ENCODE data around the gene DGKI. TPM values are rescaled to one million over a fixed set of nuclear protein-coding genes. Genes with fewer than 3 reads are reported as not detected.
A peak's percentile ranks its signal among the peaks of the same experiment; 100 is the strongest.

DGKI gene
- total and polyA plus RNA-seq, 2 of the 4 experiments (the other 2 are of a cell fraction): 3.9 to 15.8 TPM

- H4K91ac ChIP-seq (ENCODE audit: insufficient read depth, low read depth, low read length): no peak overlapping the region
- no peaks in the 10 kb centered on the region for H4K20me1 ChIP-seq (ENCODE audit: insufficient read depth, low read length)
- 81% methylated on average over 4 of the region's 5 CpGs; no CpG with 5 or more reads in 1 of the 2 experiments for WGBS, 2 experiments (ENCODE audit: extremely low coverage in 2 of 2, insufficient read length in 1 of 2)
Observed at GRCh38 chr7:137606061-137606674, 240.6 kb downstream of the DGKI start.

More at GRCh38 chr7:137606061-137606674, 240.6 kb downstream of the DGKI start:
- Histone ChIP-seq H2BK15ac (ENCODE audit: low read depth, low read length) (no peak overlapping the region), H3K9me3 (ENCODE audit: control insufficient read depth, insufficient read depth, low read length) (no peaks in the 10 kb centered on the region), H2AK9ac (replicated peaks; ENCODE audit: low read depth, low read length, poor library complexity) (no peak overlapping the region), H3K4me3 (ENCODE audit: insufficient read depth, low read depth, low read length) (no peak overlapping the region), H3K18ac (ENCODE audit: low read depth, low read length) (no peak overlapping the region), H2BK20ac (ENCODE audit: low read depth, low read length) (no peak overlapping the region), H3K4ac (ENCODE audit: low read depth, low read length) (no peak overlapping the region), H2AK5ac (ENCODE audit: low read depth, low read length) (no peak overlapping the region), H3K79me1 (ENCODE audit: low read depth in 1 of 2, low read length in 2 of 2) (no peaks in the 10 kb centered on the region), H3K36me3 (ENCODE audit: control insufficient read depth, insufficient read depth, low read length) (no peaks in the 10 kb centered on the region), H3K56ac (ENCODE audit: extremely low read depth, insufficient read depth, low read length) (no peak overlapping the region), H2BK5ac (ENCODE audit: low read depth, low read length, poor library complexity, severe bottlenecking) (no peak overlapping the region), H3K4me2 (ENCODE audit: low read depth, low read length) (no peak overlapping the region), H3K23ac (ENCODE audit: low read depth, low read length) (no peak overlapping the region), H3K14ac (replicated peaks; ENCODE audit: low read depth, low read length) (no peak overlapping the region), H3K27ac (ENCODE audit: insufficient read depth, low read length) (no peak overlapping the region), H3K9me1 (ENCODE audit: insufficient read depth, low read length) (no peaks in the 10 kb centered on the region), H3K4me1 (ENCODE audit: control insufficient read depth, insufficient read depth, low read length) (no peaks in the 10 kb centered on the region), H4K8ac (ENCODE audit: low read depth in 2 of 2, low read length in 2 of 2) (no peak overlapping the region), H3K27me3 (ENCODE audit: control insufficient read depth, insufficient read depth, low read length) (no peaks in the 10 kb centered on the region), H2BK120ac (ENCODE audit: low read depth, low read length) (no peak overlapping the region), H3K9ac (ENCODE audit: low read depth, low read length) (no peak overlapping the region), H4K5ac (ENCODE audit: low read depth, low read length) (no peak overlapping the region), H2AFZ (replicated peaks; ENCODE audit: low read length, poor library complexity) (no peak overlapping the region)
- no TSS peak for BruUV-seq (replicated peaks)
- DNase-seq (peak; percentile 71), ATAC-seq (ENCODE audit: low read depth) (peak; percentile 57; the same call in 1 of the 2 replicates)
- ChIA-PET POLR2A (ENCODE audit: unreplicated experiment) (no interaction called here), CTCF (interaction anchor here (0.5 to 1.0 kb wide), 5 partner anchors 16 to 1223 kb away, joined by 3 to 4 read pairs (median 3); no protein-coding TSS in a partner anchor)
- dilution Hi-C loops (cut with HindIII; ENCODE audit: low sequenced_read_pairs, unreplicated experiment) (loop anchor here (25.0 kb wide), 1 partner anchor 406 kb away; the partner anchor contains the start of gene CREB3L2), intact Hi-C loops (cut with micrococcal nuclease) (loop anchor here (1.0 to 5.0 kb wide), 6 partner anchors 21 to 1131 kb away; no protein-coding TSS in a partner anchor), in situ Hi-C loops (cut with MboI; ENCODE audit: low sequenced_read_pairs) (loop anchor here (25.0 kb wide), 3 partner anchors 919 to 1494 kb away; no protein-coding TSS in a partner anchor)
- TF ChIP-seq NFE2L2 (IDR thresholded peaks at IDR 0.05; ENCODE audit: low read depth, low read length) (no peak), CHD1 (IDR thresholded peaks at IDR 0.05; ENCODE audit: low read depth, low read length) (no peak), RFX5 (IDR thresholded peaks at IDR 0.05; ENCODE audit: low read depth, low read length) (no peak), MAFK (IDR thresholded peaks at IDR 0.05; ENCODE audit: low read depth, low read length) (no peak), CTCF (conservative IDR thresholded peaks at IDR 0.05; ENCODE audit: low read depth, low read length) (peak; percentile 56), RAD21 (IDR thresholded peaks at IDR 0.05; ENCODE audit: low read length) (peak; percentile 55), POLR2A (IDR thresholded peaks at IDR 0.05; ENCODE audit: low read depth, low read length) (no peak), SMC3 (IDR thresholded peaks at IDR 0.05; ENCODE audit: low read depth, low read length) (peak; percentile 39; the same call in 1 of the 2 replicates), ELK1 (IDR thresholded peaks at IDR 0.05; ENCODE audit: borderline replicate concordance, low read depth, low read length) (no peak)
